ENCODE measurements around the gene MAML2.

Gene MAML2

GRCh38 chr11:96318399-96318798 lies 24.6 kb downstream of the MAML2 start:
- DNase-seq (ENCODE audit: low read depth): no peak

DNA sequence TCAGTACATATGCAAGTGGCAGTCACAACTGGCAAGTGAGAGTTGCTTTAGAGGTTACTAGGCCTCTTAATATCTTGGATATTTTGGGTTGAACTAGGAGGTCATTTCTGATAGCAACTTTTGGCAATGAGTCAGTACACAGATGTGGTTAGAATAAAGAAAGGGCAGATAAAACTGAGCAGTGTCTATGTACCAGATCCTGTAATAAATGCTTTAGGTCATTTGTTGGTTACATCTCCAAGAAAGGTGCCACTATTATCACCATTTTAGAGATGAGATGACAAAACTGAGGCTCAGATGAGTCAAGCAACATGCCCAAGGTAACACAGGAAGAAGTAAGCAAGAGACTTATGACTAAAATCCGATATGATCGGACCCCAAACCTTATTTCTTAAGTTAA lies 25.0 kb downstream of the MAML2 start:
- no peak for DNase-seq (ENCODE audit: low read depth)

GRCh38 chr11:96317571-96317970 lies 25.4 kb downstream of the MAML2 start:
- DNase-seq (ENCODE audit: low read depth): no peak

- no peak for DNase-seq (ENCODE audit: low read depth)
These were observed 26.1 kb downstream of the MAML2 start for GRCh38 chr11:96316869-96317268.

GRCh38 chr11:96315476-96315875 lies 27.5 kb downstream of the MAML2 start:
- DNase-seq (ENCODE audit: low read depth): peak; percentile 31

DNA sequence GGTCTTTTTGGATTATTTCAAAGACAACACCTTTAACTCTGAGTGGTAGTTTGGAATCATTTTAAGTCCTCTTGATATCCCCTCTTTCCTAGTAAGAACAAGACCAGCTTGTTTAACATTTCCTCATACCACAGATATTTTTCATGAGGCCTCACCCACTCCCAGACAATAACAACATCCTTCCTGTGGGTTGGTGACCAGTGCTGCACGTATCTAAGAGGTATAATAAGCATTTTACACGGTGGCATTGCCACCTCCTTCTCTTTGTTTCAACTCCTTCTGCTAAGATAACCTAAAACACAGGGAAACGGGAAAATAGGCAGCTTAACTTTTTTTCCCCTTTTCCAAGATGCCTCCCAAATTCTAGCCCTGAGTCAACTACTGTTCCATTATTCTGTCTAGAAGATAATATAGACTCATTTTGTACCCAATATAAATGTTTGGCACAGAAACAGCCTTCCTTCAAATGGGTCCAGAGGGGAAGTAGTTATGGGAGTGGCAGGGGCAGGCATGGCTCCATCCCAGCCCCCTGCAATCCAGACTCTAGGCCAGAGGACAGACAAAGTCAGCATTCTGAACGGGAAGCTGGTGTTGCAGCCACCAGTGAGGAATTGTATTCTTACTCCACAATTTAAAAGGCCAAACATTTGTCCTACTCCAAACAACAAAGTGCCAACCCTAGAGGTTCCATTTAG lies 28.5 kb downstream of the MAML2 start:
- peak; percentile 70 for DNase-seq (ENCODE audit: low read depth)

- no peak for DNase-seq (ENCODE audit: low read depth)
These were observed 29.8 kb downstream of the MAML2 start for GRCh38 chr11:96313163-96313562.

DNA sequence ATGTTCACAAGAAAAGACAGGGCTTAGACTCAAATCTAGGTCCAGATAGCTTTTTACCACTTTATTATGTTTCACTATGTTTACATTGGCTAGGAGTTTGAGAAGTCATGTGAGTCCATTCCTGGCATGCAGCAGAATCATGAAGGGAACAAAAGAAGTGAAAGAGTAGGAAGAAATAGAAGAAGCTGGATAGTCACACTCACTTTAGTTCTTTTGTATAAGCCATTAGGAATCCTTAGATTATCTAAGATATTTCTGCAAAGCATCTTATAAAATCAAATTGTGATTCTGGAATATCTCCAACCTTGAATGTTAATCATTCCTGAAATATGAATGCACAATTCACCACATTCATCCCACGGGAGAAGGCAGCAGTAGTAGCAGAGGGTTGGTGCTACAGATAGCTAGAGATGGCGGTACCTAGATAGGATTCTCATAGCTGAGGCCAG lies 31.9 kb downstream of the MAML2 start:
- DNase-seq (ENCODE audit: low read depth): peak; percentile 73

GRCh38 chr11:96310236-96310635 lies 32.8 kb downstream of the MAML2 start:
- no peak for DNase-seq (ENCODE audit: low read depth)

GRCh38 chr11:96309643-96310017 lies 33.4 kb downstream of the MAML2 start:
- DNase-seq (ENCODE audit: low read depth): no peak

DNA sequence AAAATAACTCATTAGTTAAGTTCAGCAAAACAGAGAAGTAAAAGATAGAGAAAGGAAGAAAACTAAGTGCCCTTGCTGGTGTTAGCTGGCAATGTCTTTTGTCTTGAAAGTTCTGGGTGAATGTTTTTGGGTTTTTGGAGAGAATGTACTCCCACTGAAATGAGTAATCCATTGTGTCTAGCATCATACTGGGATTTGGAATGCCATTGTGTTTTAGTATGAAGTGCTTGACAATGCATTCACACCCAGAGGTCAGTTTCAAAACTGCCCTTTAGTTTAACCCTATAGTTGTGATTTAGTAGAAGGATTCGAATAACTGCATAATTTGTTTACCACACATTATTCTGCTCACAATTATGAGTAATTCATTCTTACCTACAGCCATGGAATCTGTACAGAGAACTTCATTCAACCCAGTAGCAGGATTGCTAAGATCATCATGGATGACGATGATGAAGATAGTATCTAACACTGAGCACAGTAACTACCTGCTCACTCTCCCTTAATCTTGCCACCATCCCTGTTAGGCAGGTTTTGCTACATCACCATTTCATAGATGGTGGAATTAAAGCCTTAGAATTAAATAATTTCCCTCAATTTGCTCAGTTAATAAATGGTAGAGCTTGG lies 33.9 kb downstream of the MAML2 start:
- peak; percentile 47 for DNase-seq (ENCODE audit: low read depth)

GRCh38 chr11:96307776-96308140 lies 35.2 kb downstream of the MAML2 start:
- peak; percentile 86 for DNase-seq (ENCODE audit: low read depth)

GRCh38 chr11:96306933-96307775 lies 35.8 kb downstream of the MAML2 start:
- peak; percentile 99 for DNase-seq (ENCODE audit: low read depth)

- DNase-seq (ENCODE audit: low read depth): no peak
These were observed 36.4 kb downstream of the MAML2 start for GRCh38 chr11:96306600-96306932.

DNA sequence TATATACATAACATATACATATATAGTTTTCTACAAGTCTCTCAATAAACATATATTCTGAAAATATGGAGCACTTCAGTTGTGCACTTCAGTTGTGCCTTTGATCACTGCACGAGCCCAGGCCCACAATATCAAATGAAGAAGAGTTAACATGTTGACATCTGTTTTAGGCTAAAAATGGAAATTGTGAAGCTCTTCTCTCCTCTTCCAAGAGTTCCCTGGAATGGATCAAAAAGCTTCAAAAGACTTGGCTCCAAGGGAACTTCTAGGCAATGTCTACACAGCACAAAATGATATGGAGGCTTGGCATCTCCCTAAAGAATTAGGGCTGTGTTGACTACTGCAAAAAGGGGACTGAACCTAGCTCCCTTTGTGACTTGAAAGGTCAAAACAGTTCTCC lies 36.9 kb downstream of the MAML2 start:
- no peak for DNase-seq (ENCODE audit: low read depth)

- no peak for DNase-seq (ENCODE audit: low read depth)
These were observed 39.0 kb downstream of the MAML2 start for GRCh38 chr11:96303980-96304379.

DNA sequence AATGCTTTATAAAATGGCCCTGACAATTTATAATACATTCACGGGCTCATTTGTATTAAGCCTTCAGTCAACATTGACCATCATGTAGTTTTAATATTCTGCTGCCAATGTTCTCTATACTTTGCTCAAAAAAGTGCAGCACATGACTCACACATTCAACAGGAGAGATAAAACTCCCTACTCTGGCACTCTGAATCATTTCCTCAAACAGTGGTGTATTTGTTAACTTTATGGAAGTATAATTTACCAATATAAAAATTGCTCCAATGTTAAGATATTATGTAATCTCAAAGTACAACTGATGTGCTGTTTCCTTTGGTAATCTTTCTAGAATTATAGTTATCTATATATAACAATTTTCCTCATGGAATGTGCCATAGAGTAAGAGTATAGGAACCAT lies 39.9 kb downstream of the MAML2 start:
- peak; percentile 77 for DNase-seq (ENCODE audit: low read depth)

DNA sequence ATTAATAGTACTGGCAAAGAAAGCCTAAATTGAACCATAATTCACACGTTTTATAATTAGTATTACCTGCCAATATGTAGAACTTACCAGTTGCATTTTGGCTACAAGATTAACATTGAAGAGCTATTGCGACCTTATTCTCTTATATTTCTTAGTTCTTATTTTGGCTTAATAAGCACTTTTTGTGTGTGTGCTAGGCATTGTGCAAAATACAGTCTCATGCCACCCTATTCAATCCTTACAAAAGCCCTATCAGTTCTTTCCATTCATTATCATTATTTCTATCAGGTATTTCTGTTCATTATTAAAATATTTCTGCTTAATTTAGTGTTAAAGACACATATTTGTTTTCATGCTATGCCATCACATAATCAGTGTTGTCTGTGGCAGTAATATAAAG lies 41.2 kb downstream of the MAML2 start:
- no peak for DNase-seq (ENCODE audit: low read depth)

GRCh38 chr11:96299155-96299888 lies 43.7 kb downstream of the MAML2 start:
- DNase-seq (ENCODE audit: low read depth): no peak

- DNase-seq (ENCODE audit: low read depth): no peak
These were observed 47.6 kb downstream of the MAML2 start for GRCh38 chr11:96295369-96295768.

DNA sequence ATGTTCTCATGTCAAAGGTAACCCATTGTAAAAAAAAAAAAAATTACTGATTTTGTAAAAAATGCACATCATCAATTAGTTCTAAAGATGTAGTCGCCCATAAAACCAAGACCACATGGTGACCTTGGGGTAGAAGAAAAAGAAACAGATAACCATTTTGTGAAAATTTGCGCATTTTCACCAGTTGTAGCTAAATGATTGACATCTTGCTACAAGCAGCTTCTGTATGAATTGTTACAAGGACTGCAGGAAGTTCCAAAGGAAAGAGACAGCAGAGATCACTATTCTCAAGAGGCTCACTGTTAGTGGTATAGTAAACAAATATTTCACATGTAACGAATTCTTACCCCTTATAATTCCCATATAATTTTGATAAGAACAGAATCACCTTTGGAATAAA lies 48.7 kb downstream of the MAML2 start:
- DNase-seq (ENCODE audit: low read depth): no peak

DNA sequence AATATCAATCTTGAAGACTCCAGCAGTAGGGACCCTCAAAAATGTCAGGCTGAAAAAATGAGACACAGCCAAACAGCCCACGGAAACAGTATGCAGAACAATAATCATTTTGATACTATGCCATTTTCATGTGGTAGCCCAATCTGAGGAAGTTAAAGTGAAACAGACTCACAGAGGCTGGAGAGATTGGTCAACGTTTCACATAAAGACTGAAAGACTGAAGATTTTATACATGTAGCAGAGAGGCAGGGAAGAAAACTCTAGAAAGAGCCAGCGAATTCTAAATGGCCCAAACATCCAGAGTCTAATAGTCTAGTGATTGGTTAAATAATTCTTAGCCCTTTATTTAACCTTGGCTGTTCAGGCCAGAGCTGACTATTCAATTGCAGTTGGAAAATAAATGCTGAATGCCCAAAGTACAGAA lies 49.4 kb downstream of the MAML2 start:
- no peak for DNase-seq (ENCODE audit: low read depth)

- DNase-seq (ENCODE audit: low read depth): no peak
These were observed 49.9 kb downstream of the MAML2 start for GRCh38 chr11:96293109-96293508.
